ENCODE measurements around the gene RASGRF1. TPM values are rescaled to one million over a fixed set of nuclear protein-coding genes. Genes with fewer than 3 reads are reported as not detected.

RASGRF1 gene
- total RNA-seq, 1 experiment from 2014 or later: not detected

DNA sequence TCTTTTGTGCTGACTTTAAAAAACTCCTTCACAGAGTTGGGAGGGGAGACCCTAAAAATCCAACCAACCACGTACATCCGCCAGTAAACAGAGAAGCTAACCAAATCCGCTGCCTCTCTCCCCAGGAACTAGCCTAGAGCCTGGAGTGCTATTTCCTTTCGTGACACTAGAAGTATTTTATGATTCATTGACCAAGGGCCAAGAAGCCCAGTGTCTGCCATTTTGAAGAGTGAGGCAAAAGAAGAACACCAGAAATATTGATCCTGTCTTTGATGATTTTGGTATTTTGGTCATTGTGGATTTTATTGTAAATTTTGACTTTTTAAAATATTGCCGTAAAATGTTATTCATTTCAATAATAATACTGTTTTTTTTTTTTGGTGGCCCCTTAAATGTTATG, 135.2 kb downstream of the RASGRF1 start:
- no peak for DNase-seq (ENCODE audit: low read depth)

DNA sequence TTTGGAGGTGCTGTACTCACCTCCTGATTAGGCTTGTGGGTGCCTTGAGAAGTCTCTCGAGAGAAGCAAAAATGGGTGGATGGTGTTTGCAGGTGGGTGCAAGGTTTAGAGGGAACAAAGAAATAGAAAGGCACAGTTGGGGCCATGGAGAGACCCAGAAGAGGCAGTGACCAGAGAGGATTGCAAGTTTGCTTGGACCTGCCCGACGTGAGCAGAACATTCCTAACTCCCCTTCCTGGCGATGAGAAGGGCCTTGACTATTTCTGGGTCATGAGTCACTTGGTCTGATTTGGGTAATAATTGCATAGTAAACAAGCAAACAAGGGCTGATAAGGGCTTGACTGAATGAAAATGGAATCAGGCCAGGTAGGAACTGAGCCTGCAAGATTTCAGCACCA, 138.7 kb downstream of the RASGRF1 start:
- DNase-seq (ENCODE audit: low read depth): peak; percentile 41

DNA sequence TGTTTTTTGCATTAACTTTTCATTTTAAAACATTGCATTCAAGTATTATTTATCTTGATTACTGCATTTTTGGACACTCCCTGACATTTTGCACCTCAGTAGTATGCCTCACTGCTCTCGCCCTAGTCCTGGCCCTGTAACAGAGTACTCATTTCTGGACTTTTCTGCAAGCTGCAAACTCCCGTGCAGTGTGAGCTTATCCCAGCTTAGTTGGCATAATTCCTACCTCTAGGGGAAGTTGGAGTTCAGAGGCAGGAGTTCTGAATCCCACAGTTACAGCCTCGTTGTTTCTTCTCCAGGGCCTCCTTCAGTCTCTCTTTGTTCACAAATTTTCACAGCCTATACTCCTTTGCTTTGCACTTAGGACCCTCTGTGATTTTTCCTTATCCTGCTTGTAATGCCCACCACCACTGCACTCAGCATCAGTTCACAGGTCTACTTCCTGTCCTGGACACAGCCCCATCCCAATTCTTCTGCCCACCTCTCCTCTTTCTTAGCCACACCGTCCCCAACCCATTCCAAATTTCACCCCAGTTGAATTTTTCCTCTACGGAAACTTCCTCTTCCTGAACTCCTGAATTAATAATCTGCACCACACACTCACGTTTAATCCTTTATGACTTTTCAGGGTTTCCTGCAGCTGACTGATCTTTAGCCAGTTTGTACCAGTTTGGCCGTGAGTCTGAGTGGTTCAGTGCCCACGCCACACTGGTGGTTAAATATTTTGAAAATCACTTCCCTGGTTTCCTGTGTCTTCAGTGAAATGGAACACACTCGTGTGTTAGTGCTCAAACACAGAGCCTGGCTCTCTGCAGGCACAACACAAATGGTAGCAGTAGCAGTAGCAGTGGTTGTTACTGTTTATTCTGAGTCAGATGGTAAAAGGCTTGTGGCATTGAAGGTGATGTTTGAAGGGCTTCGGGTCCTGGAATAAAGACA, 139.4 kb downstream of the RASGRF1 start:
- no peak for DNase-seq (ENCODE audit: low read depth)

DNA sequence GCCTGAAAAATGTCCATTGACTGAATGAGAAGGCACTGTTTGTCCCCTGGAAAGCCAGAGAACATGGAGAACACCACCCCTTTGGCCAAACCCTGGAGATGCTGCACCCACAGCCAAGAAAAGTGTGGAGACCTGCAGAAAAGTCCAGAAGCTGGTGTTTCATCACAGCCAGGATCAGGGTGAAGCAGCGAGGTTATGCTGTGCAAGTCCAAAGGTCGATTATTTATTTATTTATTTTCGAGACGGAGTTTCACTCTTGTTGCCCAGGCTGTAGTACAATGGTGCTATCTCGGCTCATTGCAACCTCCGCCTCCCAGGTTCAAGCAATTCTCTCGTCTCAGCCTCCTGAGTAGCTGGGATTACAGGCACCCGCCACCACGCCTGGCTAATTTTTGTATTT, 140.2 kb downstream of the RASGRF1 start:
- no peak for DNase-seq (ENCODE audit: low read depth)

DNA sequence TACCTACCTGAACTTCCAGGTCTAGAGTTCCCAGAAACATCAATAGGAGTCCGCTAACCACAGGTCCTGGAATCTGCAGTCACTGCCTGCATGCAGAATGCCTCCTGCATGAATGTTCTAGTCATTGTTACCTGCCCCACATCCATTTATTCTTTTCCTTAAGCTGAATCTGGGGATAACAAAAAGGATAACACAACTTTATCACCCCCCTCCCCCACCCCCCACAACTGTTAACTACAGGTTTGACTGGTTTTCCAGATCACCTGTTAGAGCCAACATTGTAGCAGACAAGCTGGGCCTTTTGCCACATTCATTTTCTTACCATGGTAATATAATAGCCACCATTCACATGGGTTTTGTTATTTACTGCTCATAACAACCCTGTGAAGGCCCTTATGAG, 141.1 kb downstream of the RASGRF1 start:
- no peak for DNase-seq (ENCODE audit: low read depth)

DNA sequence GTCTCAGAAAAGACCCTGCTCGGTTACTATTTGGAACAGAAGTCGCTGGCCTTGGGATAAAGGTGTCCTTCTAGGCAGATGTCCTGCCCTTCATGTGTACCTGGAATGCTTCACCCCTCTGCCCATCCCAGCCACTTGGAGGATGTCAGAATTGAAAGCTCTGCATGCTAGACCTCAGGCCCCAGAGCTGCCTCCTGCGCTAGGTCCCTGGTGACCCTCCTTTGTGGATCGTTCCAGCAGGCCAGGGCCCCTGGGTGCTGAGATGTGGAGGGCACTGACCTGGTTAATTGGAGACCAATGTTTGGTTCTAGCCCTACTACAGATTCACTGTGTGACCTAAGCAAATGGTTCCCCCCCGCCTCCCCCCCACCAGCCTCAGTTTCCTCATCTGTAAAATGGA, 143.1 kb downstream of the RASGRF1 start:
- no peak for DNase-seq (ENCODE audit: low read depth)

DNA sequence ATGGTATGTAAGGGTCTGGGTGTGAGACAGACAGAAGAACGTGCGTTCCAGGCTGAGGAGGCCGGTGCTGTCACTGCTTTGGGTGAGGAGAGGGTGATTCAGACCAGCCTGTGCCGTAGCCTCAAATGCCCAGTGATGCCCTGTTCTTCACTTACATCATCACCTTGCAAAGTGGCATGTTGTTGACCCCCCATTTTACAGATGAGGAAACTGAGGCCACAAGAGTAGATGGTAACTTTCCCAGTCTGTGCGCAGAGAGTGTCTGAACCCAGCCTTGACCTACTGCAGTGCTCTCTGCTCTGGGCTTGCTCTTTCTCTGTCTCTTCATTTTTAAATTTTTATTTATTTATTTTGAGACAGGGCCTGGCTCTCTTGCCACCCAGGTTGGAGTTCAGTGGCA, 144.1 kb downstream of the RASGRF1 start:
- no peak for DNase-seq (ENCODE audit: low read depth)

DNA sequence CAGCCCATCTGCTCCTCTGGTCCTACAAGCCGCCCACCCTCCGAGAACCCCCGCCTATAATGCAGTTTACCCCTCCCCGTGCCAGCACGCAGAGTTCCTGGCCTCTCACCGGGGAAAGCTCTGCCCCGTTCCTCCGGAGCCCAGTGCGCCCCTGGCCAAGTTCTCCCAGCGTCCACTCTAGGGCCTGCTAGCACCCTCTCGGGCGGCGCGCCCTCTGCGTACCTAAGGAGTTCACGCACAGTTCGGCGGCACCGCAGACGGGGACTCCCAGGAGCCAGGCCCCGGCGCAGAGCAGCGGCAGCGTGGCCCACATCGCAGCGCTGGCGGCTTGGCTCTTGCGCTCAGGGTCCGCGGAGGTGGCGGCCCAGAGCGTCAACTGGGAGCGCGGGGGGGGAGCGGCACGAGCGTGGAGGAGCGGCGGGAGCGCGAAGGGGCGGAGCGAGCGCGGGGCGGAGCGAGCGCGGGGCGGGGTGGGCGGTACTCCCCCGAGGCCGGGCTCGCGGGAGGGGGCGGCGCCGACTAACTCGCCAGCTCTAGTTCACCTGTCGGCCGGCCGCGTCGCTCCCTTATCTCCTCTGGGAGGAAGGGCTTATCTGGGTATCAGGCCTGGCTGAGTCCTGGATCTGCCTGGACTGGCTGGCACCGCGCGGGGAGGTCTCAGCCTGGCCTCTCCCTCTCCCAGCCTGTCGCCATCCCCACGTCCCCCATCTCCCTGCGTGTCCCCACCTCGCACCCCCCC, 145.7 kb downstream of the RASGRF1 start, which contains the start of gene CTSH:
TSS of gene CTSH (minus strand) at position 378 of the 739 bp plus-strand sequence. CDS start at position 313, 65 bp downstream.
- DNase-seq (ENCODE audit: low read depth): peak; percentile 71

DNA sequence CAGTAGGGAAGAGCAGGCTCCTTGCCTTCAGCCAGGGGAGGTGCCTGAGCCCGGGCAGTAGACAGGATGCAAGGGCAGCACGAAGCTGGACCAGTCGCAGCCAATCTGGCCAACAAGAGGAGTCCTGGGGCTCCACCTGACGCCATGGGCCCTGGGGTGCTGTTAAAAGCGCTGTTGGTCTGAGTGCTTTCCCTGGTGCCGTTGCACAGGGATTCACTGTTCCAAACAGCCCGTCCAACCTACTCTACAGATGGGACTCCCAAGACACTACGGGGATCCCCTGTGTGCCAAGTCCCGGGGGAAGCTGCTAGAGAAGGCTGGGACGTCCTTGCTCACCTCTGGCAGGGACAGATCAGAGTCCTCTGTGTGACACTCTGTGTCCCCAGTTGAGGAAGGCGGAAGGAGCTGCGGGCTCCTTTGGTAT, 146.4 kb downstream of the RASGRF1 start:
- DNase-seq (ENCODE audit: low read depth): no peak

DNA sequence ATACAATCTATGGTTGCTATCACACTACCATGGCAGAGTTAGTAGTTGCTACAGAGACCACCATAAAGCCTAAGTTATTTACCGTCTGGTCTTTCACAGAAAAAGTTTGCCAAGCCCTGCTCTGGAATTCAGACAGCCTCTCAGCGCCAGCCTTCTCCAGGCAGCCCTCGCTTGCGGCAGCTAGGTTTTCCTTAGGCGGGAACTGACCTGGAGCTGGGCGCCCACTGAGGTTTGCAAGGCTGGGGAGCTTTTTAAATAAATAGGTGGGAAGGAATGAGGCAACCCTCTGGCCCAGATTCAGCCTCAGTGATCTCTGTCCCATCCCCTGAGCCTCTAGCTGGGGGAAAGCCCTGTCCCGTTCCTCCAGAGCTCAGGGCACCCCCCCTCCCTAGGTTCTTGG, 146.9 kb downstream of the RASGRF1 start:
- DNase-seq (ENCODE audit: low read depth): no peak

DNA sequence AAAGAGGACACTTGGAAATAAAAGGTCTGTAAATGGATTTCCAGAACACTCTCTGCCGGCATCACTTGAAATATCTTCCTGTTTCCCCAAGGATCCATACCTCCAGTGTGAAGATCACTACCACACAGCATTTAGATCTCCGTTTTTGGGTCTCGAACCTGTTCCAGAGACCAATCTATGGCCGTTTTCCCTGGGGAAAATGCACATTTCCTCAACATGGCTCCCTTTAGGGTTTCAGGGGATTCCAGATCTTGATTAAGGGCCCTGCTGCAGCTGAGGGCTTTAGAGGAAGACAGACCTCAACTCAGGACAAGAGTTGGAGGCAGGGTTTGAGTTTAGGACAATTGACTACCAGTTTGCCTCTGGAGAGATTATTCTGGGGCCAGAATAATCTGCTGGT, 147.8 kb downstream of the RASGRF1 start:
- DNase-seq (ENCODE audit: low read depth): no peak

DNA sequence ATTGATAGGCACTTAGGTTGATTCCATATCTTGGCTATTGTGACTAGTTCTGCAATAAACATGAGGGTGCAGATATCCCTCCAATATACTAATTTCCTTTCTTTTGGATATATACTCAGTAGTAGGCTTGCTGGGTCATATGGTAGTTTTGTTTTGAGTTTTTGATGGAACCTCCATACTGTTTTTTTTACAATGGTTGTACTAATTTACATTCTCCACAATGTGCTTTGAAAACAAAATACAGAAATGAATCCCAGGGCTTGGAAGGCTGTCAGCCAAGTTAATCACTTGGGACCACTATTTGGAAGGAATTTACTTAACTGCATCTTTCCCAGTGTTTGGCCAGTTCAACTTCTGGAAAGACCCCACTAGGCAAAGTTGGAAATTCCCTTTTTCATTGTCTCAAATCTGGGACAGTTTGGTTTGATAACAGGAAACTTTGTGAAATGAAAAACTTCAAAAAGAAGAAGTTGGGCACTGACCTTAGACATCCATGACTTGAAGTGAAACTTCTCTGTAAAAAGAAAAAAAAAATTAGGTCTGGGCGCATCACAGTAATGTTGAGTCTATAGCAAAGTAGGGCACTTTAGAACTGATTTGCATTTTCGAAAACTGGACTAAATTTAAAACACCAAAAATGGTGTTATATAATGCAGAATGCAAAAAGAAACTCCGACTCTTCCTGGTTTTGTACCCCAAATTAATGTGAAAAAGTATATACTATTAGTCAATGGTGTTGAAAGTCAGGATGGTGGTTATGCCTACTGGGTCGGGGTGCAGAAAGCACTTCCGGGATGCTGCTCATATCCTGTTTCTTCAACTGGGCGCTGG, 151.7 kb downstream of the RASGRF1 start:
- no peak for DNase-seq (ENCODE audit: low read depth)

DNA sequence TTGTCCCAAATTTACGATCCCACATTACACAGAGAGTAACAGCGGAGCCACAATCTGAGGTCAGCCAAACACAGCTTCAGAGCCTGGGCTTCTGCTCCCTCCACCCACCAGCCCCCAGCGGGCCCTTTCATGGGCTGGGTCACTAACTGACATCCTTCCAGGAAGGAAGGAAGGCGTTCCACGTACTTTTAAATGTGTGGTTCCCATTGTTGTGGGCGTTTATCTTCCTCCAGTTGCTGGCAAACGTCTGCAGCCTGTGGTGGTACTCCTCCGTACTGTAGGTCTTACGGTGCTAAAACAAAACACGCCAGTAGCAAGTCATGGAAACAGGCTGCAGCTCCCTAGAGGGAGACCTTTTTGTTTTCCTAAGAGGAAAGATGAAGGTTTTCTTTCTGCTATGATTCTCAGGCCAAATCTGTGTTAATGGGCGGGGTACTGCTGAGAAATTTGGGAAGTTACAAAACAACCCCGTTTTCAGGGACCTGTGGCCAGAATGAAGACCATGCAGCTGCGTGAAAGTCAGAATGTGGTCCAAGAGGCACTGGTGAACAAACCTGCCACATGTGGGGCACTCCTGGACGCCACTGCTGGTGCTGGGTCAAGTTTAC, 153.3 kb downstream of the RASGRF1 start:
- no peak for DNase-seq (ENCODE audit: low read depth)

DNA sequence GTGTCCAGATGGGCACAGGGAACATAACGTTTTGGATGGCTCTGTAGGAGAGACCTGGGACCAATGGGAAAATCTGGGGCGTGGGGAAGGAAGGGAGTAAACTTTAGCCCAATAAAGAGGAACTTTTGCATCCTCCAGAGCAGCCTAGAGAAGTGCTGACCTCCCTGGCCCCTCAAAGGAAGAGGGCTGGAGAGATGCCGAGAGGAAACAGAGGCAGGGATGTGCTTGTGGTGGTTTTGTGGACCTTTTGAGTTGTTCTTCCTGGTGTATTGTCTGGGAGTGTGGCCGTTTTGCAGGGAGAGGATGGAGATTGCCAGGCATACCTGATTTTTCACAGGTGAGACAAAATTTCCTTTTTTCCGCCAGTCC, 155.9 kb downstream of the RASGRF1 start:
- no peak for DNase-seq (ENCODE audit: low read depth)

DNA sequence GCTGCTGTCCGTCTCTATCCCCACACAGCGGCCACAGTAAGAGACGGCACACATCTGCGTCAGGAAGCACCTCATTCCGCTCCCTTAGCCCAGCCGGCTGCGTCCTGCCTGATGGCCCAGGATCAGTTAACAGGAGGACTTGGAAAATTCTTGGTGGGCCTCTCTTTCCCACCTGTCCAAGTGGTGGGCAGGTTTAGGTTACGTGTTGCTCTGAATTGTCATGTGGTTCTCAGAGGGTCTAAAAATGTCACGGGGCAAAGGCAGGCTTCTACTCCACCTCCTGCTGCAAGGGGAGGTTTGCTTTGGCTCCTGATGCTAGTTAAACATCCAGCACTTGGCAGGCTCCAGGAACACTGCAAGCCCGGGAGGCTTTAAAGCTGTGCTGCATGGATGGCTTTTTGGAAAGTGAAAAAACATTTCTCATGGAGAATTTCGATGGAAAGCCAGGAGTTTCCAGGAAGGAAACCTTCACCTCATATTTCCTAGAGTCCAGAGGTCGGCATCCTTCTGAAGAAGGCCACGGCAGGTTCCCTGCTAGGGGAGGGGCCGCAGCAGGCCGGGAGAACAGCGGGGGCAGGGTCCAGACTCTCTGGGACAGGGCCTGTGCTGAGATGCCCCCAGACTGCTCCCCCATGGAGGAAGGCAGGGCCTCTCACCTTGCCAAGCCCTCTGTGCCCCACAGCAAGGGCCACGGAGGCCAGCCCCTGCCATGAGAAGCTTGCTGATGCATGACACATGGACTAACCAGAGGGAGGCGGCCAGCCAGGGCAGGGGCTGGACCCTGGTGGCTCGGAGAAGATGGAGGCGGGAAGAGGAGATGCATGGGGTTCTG, 156.5 kb downstream of the RASGRF1 start:
- no peak for DNase-seq (ENCODE audit: low read depth)

DNA sequence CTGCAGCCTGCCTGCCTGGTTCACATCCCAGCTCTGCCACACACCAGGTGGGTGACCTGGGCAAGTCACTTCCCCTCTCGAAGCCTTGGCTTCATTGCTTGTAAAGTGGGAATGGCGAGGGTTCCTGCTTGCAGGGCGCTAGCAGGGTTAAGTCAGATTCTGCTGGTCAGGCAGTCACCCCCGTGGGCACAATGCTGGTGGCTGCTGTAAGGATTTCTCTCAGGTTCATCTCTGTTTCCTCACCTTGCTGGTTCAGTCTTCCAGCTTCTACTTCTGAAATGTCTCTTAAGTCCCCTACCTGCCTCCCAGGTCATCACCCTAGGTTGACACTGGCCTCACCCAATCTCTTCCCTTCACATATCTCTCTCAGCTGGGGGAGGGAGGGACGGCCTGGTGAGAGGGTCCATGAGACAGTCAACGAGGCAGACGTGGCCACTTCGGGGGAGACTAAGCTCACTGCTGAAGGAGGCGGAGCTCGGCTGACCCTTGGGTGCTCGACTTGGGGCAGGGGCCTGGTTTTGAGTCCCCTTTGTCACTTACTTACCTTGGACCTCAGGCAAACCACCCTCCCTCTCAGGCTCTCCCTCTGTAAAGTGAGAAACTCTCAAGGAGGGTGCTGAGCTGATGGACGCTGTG, 157.3 kb downstream of the RASGRF1 start:
- DNase-seq (ENCODE audit: low read depth): no peak

DNA sequence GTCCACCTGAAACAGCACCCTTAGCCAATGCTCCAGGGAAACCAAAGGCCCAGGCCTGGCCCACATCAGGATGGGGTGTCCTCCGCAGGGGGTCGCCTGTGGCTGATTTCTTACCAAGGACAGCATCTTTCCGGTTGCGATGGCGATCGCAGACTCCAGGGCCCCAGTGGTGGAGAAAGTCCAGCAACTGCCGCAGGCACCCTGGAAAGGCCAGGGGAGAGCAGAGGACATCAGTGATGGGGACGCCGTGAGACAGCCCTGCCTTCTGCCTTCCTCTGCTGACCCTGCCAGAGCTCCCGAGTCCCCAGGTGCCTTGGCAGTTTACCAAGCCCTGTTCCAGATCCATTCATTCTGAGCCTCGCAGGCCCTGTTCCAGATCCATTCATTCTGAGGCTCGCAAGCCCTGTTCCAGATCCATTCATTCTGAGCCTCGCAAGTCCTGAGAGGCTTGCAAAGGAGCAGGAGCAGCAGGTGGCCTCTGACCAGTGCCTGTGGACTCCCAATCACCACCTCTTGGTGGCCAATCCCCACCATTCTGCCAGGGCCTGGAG, 158.2 kb downstream of the RASGRF1 start:
- no peak for DNase-seq (ENCODE audit: low read depth)

DNA sequence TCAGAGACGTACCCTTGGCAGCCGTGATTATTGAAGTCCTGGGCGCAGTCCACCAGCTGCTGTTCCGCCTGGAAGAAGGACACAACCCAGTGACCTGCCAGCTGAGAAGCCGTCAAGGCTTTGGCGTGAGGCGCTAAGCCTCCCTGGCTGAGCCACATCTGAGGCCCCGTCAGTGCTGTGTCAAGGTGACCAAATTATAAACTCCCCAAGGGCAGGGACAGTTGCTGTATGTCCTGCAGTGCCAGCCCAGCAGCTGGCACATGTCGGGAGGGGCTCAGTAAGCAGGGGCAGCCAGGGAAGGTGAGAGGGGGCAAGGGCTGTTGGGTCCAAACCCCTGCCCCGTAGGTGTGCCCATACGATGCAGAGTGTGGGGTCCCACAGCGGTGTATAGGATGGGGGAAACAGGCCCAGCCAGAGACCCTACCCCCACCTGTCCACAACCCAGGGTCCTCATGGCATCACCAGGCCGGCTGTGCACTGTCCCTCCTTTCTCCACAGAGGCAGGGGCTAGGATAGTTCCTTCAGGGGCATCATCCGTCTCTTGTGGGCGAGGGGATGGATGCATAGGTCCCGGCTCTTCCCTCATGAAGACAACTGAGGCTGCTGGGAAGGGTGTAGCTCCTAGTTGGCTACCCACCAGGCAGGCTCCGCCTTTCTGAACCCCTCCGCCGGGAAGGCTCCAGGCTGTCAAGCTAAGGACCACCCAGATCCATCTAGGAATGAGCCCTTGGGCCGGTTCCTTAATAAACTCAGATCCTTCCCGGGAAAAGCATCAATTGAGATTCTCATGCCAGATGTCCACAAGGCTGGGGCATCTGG, 158.9 kb downstream of the RASGRF1 start:
- no peak for DNase-seq (ENCODE audit: low read depth)

Measured in Daoy (cell line).